AG04450 (cell line): Measurements from ENCODE around the gene FNIP2. TPM values are rescaled to one million over a fixed set of nuclear protein-coding genes. Genes with fewer than 3 reads are reported as not detected.

Source experiments
- CTCF ChIA-PET: fragments of 300-600, 350-600 bp; formaldehyde crosslinking; extraction: SDS; loops from one replicate; lab custom pipeline; 2022; ENCODE audit warnings: antibody characterized with exemption, inconsistent platforms; lab: Charles Lee
- POLR2A ChIA-PET: fragments of 350-600 bp; formaldehyde crosslinking; extraction: SDS; loops from one replicate; lab custom pipeline; 2021; ENCODE audit warnings: antibody characterized with exemption, inconsistent platforms; lab: Yijun Ruan, JAX
- DNase-seq: peaks from one replicate; pipeline ENCODE4 v3.0.0-alpha.2; 2011; ENCODE audit warnings: low read depth, low spot score
- H3K27ac ChIP-seq: one replicate; pipeline ENCODE4 v1.5.1; 2012; ENCODE audit warnings: low read depth, low read length, control low read depth
- H3K27me3 ChIP-seq: one replicate; pipeline ENCODE4 v1.6.0; 2012; ENCODE audit warnings: low read length; ENCODE audit not compliant: control insufficient read depth, insufficient read depth
- H3K4me3 ChIP-seq: 2 replicates; pipeline ENCODE4 v1.5.1; 2011; ENCODE audit warnings: mild to moderate bottlenecking, low read depth, low read length, control low read depth
- H3K9me3 ChIP-seq: 2 replicates; pipeline ENCODE4 v1.5.1; 2012; ENCODE audit warnings: low read length; ENCODE audit not compliant: control insufficient read depth, insufficient read depth
- CTCF ChIP-seq: IDR thresholded peaks from 2 replicates; pipeline ENCODE4 v1.5.1; 2011; ENCODE audit warnings: low read depth, low read length, control low read depth, inconsistent platforms
- polyA plus RNA-seq: library from polyadenylated mRNA; depleted of rRNA; stranded (reverse); fragments of >200 nt; gene quantifications from 2 replicates; pipeline ENCODE4 v1.2.3, GENCODE V29; 2011

Gene FNIP2
- polyA plus RNA-seq, 1 experiment: 8.4 TPM

- TF ChIP-seq CTCF: no peak
- H3K9me3 ChIP-seq: no peaks in the 10 kb centered on the region
- ChIA-PET POLR2A (no interaction called here), CTCF (no interaction called here)
- H3K27ac ChIP-seq: no peak overlapping the region
- H3K27me3 ChIP-seq: no peaks in the 10 kb centered on the region
- no peak overlapping the region for H3K4me3 ChIP-seq
- no peak for DNase-seq
These were observed 3.0 kb downstream of the FNIP2 start for GRCh38 chr4:158771776-158772175.

DNA sequence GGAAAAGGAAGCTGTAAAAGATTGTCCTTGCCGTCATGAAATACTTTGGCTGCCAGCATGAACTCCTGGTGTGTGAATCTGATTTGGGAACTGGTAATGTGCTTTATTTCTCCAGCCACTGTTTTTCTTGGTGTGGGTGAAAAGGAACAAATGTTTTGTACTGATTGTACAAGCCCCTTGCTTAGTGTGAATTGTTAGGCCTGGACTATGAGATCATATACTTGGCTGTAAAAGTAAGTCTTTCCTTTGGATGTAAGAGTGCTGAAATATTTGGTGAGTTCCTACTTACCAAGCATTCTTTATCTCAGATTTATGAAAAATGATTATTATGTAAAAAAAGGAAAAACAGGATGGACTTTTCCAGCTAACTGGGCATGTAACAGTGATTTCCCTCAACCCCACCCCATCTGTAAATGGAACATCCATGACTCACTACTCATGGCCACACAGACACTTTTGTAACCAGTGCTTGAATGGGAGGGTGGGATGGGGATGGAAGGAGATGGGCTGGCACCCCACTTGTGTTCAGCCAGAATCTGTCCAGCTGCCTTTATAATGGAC is 6.3 kb downstream of the FNIP2 start:
- no peaks in the 10 kb centered on the region for H3K9me3 ChIP-seq
- TF ChIP-seq CTCF: no peak
- H3K4me3 ChIP-seq: no peak overlapping the region
- ChIA-PET POLR2A (no interaction called here), CTCF (no interaction called here)
- H3K27ac ChIP-seq: no peak overlapping the region
- no peaks in the 10 kb centered on the region for H3K27me3 ChIP-seq
- no peak for DNase-seq

DNA sequence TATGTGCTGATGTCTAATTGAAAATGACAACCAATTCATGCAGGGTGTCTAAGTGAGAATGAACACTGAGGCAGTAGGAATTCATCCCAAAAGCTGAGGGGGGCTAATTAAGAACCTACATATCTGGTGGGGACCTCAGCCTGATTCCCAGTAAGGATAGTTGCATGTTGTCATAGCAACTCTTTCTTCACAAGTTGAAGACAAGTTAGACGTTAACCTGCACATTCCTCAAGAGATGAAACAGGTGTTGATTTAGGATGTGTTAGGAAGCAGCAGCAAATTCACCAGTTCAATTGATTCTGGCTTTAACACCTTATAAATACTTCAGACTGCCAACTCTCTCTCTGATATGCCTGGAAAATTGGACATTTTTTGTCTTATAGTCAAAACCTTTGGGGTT is 7.3 kb downstream of the FNIP2 start:
- no peaks in the 10 kb centered on the region for H3K9me3 ChIP-seq
- no peak overlapping the region for H3K27ac ChIP-seq
- ChIA-PET CTCF (no interaction called here), POLR2A (no interaction called here)
- no peak overlapping the region for H3K4me3 ChIP-seq
- DNase-seq: no peak
- no peak for TF ChIP-seq CTCF
- H3K27me3 ChIP-seq: no peaks in the 10 kb centered on the region

DNA sequence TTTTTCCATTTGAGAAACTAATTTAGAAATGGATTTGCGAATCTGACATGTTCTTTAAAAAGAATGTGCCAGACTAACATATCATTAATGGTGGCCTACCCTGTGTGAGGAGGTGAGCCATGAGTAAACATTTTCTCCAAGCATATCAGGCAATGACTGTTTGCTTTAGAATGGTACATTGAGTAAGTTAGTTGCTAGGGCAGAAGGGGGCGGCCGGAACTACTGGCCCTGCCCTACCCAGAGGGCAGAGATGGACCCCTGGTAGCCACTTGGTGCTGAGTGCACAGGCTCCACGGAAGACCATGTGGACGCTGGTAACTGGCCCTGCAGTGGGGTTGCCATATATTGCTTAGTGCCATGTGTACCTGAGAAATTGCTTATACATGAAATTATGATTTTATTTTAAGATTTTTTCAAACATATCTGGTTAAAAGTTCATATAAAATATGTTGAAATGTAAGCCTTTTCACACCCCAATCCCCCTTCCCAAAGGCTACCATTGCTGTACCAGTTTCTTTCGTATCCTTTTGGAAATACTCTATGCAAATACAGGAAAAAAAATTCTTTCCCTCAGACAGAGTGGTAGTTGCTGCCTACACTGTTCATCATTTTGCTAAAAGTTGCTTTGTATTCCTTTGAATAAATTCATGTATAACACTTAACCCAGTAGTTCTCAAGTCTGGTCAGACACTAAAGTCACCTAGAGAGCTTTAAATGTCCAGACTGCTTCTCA is 8.8 kb downstream of the FNIP2 start:
- CTCF ChIA-PET: no interaction called here
- no peak for DNase-seq
- no peak overlapping the region for H3K27ac ChIP-seq

More for the DNA sequence above, 8.8 kb downstream of the FNIP2 start:
- Histone ChIP-seq H3K9me3 (no peaks in the 10 kb centered on the region), H3K4me3 (no peak overlapping the region), H3K27me3 (no peaks in the 10 kb centered on the region)
- TF ChIP-seq CTCF: no peak
- POLR2A ChIA-PET: no interaction called here
